Right lobe of liver (tissue), 6 donors: ENCODE results near the gene COL18A1. TPM values are rescaled to one million over a fixed set of nuclear protein-coding genes. Genes with fewer than 3 reads are reported as not detected.

Source experiments
- ATAC-seq, 4 donors: fragments of 200-7000 bp; cut with Tn5 transposase; one replicate each; pipeline ENCODE4 v1.9.1; 2020; ENCODE audit warnings: mild to moderate bottlenecking in 4 of 4, moderate library complexity in 4 of 4
- DNase-seq, 3 donors: peaks; one replicate each; pipeline ENCODE4 v3.0.0-alpha.2; 2020
- H3K27ac ChIP-seq, 3 donors: fragments of 200-600 bp; one replicate each; pipeline ENCODE4 v1.8.0; 2022
- H3K27me3 ChIP-seq, 2 donors: fragments of 200-600 bp; one replicate each; pipeline ENCODE4 v1.8.0; 2022
- H3K36me3 ChIP-seq, 4 donors: fragments of 200-600 bp; sonication (generic) in 1 of 4; one replicate each; pipeline versions ENCODE4 v1.5.1 to v1.8.0; 2017 to 2022; ENCODE audit warnings: control low read depth in 1 of 4
- H3K4me1 ChIP-seq, 4 donors: fragments of 200-600 bp; sonication (generic) in 1 of 4; one replicate each; pipeline versions ENCODE4 v1.5.1 to v1.8.0; 2017 to 2022; ENCODE audit warnings: control low read depth in 1 of 4
- H3K4me3 ChIP-seq, 3 donors: fragments of 200-600 bp; one replicate each; pipeline ENCODE4 v1.8.0; 2022
- H3K9me3 ChIP-seq, 4 donors: fragments of 200-600 bp; sonication (generic) in 1 of 4; one replicate each; pipeline versions ENCODE4 v1.5.1 to v1.8.0; 2017 to 2022; ENCODE audit warnings: control low read depth in 1 of 4
- POLR2A ChIP-seq: fragments of 450-650 bp; IDR thresholded peaks from one replicate; pipeline ENCODE4 v1.6.1; 2017; ENCODE audit warnings: antibody characterized with exemption, mild to moderate bottlenecking
- WGBS: methylation state at CpG from one replicate; pipeline ENCODE4 v1.1.6; 2018; ENCODE audit warnings: low coverage, low lambda C conversion rate; ENCODE audit not compliant: insufficient coverage; ENCODE audit errors: missing lambda C conversion rate; 5-methylcytosine and 5-hydroxymethylcytosine counted together
- intact Hi-C, 2 donors: fragments of 100-400 bp; cut with DNase I; formaldehyde crosslinking; loops; one replicate each; pipeline versions ENCODE4 v1.11.2 to v1.14.1; 2022
- total RNA-seq, 6 experiments: library from RNA; depleted of rRNA in 2 of 6; stranded (reverse); fragments of >200 nt in 2 of 6; fragmentation: NEBNext Ultra II Directional in 3 of 6; extraction: Animal tissue kit (Norgen Biotek cat#: 25700) in 3 of 6; gene quantifications; one replicate each; pipeline versions ENCODE4 v1.1.0 to v1.2.4, GENCODE V29; 2016 to 2023
- TF ChIP-seq, protein P1 (sequence below), 4 donors: fragments of 200-600 bp in 3 of 4; fragments of 450-650 bp in 1 of 4; IDR thresholded peaks; one replicate each; pipeline versions ENCODE4 v1.5.1 to v1.8.0; 2016 to 2022; ENCODE audit warnings: antibody characterized with exemption in 4 of 4, mild to moderate bottlenecking in 2 of 4
- donor health status: DM: no; HTN: yes; CAD: no.
- donor health status: DM: no; HTN: no; CAD: no.
- donor health status: DM: no; HTN: no; CAD: no.
- donor health status: DM: no; HTN: yes; CAD: no.
- donor health status: DM: no; HTN: yes; CAD: no.

COL18A1 gene
- total RNA-seq, 6 experiments from 2014 or later, result 261 to 487 (median 297) TPM

- H3K9me3 ChIP-seq, result no peaks in the 10 kb centered on the region
- TF ChIP-seq, protein P1, sequence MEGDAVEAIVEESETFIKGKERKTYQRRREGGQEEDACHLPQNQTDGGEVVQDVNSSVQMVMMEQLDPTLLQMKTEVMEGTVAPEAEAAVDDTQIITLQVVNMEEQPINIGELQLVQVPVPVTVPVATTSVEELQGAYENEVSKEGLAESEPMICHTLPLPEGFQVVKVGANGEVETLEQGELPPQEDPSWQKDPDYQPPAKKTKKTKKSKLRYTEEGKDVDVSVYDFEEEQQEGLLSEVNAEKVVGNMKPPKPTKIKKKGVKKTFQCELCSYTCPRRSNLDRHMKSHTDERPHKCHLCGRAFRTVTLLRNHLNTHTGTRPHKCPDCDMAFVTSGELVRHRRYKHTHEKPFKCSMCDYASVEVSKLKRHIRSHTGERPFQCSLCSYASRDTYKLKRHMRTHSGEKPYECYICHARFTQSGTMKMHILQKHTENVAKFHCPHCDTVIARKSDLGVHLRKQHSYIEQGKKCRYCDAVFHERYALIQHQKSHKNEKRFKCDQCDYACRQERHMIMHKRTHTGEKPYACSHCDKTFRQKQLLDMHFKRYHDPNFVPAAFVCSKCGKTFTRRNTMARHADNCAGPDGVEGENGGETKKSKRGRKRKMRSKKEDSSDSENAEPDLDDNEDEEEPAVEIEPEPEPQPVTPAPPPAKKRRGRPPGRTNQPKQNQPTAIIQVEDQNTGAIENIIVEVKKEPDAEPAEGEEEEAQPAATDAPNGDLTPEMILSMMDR (IDR thresholded peaks at IDR 0.05), result no peak
- no peak for TF ChIP-seq POLR2A
- no peaks in the 10 kb centered on the region for H3K4me1 ChIP-seq
- WGBS, result 91% methylated on average over 9 of the region's 25 CpGs
- no peak overlapping the region for H3K4me3 ChIP-seq
- no peak overlapping the region for H3K27ac ChIP-seq
- no peaks in the 10 kb centered on the region for H3K36me3 ChIP-seq
- ATAC-seq (no peak), DNase-seq (peak in 2 of 3 donors; percentile 23 to 55)
- intact Hi-C loops, result loop anchor here (10.0 kb wide), 1 partner anchor 276 kb away; no protein-coding TSS in a partner anchor
- no peaks in the 10 kb centered on the region for H3K27me3 ChIP-seq
Observed at GRCh38 chr21:45421071-45421845, 16.3 kb downstream of the COL18A1 start.

DNA sequence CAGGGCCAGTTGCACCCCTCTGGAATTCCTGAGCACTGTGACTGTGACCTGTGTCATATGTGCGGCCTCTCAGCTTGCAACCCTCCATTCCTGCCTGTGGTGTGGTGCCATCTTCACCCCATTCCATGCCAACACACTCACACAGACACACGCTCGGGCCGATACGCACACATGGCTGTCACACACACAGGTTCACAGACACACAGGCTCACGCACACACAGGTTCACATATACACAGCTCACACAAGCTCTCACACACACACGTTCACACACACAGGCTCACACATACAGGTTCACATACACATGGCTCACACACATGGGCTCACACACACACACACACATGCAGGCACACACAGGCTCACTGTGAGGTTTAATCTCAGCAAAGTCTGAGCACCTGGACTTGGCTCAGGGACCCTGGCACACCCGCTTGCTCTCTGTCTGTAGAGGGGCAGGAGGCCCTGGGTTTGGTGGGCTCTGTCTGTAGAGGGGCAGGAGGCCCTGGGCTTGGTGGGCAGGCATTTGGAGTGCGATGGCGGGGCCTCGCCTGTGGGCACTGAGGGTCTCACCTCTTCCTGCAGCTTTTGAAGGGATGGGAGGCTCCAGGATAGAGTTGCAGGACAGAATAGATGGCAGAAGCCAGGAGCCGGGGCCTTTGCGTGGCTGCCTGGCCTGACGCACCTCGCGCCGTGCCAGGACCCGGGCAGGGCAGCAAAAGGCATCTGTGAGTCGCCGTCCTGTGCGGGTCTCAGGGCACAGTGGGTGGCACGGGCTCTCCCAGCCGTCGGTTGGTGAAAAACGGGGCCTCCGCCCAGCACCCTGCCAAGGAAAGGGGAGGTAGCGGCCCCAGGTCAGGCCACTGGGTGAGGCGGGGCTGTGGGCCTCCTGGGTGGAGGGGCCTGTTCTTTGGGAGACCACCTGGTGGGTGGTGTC lies 17.1 kb downstream of the COL18A1 start:
- TF ChIP-seq POLR2A, result no peak
- TF ChIP-seq, protein P1 (IDR thresholded peaks at IDR 0.05), result no peak
- no peaks in the 10 kb centered on the region for H3K27me3 ChIP-seq
- DNase-seq (peak in 1 of 3 donors; percentile 46), ATAC-seq (no peak)
- no peak overlapping the region for H3K4me3 ChIP-seq
- no peaks in the 10 kb centered on the region for H3K9me3 ChIP-seq
- H3K27ac ChIP-seq, result no peak overlapping the region
- WGBS, result 92% methylated on average over 11 of the region's 28 CpGs
- no peaks in the 10 kb centered on the region for H3K36me3 ChIP-seq
- H3K4me1 ChIP-seq, result no peaks in the 10 kb centered on the region
- intact Hi-C loops, result loop anchor here (10.0 kb wide), 1 partner anchor 277 kb away; no protein-coding TSS in a partner anchor

GRCh38 chr21:45423201-45423955 lies 18.4 kb downstream of the COL18A1 start:
- TF ChIP-seq POLR2A, result no peak
- TF ChIP-seq, protein P1 (IDR thresholded peaks at IDR 0.05), result no peak
- Histone ChIP-seq H3K4me3 (no peak overlapping the region), H3K36me3 (no peaks in the 10 kb centered on the region), H3K27ac (no peak overlapping the region), H3K9me3 (no peaks in the 10 kb centered on the region), H3K4me1 (no peaks in the 10 kb centered on the region), H3K27me3 (no peaks in the 10 kb centered on the region)
- WGBS, result 57% methylated on average over 11 of the region's 23 CpGs
- peak in 1 of 3 donors; percentile 33 for DNase-seq
- peak in 1 of 4 donors; percentile 12 for ATAC-seq
- intact Hi-C loops, result loop anchor here (10.0 kb wide), 1 partner anchor 279 kb away; no protein-coding TSS in a partner anchor
